ENCODE measurements around the gene TGM2.

TGM2 gene

DNA sequence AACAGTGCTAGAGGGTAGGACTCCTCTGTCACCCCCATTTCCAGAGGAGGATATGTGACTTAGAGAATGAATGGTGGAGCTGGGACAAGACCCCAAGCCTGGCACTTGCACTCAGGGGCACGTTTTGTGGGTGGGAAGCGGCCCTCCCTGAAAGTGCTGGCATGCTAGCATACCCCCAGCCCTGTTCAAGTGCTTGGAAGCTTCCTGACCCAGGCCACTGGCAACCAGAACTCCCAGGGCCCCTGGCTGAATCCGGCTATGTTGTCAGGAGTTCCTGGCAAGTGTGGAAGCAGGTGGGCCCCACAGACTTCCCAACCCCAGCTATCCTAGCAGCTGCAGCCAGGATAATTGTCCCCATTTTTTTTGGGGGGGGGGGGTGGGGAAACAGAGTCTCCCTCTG is 35.6 kb upstream of the TGM2 start:
- in situ Hi-C loops (cut with MboI; ENCODE audit: low sequenced_read_pairs): no loop called here

- in situ Hi-C loops (cut with MboI; ENCODE audit: low sequenced_read_pairs): no loop called here
Measured at GRCh38 chr20:38199501-38200390, 34.7 kb upstream of the TGM2 start.

DNA sequence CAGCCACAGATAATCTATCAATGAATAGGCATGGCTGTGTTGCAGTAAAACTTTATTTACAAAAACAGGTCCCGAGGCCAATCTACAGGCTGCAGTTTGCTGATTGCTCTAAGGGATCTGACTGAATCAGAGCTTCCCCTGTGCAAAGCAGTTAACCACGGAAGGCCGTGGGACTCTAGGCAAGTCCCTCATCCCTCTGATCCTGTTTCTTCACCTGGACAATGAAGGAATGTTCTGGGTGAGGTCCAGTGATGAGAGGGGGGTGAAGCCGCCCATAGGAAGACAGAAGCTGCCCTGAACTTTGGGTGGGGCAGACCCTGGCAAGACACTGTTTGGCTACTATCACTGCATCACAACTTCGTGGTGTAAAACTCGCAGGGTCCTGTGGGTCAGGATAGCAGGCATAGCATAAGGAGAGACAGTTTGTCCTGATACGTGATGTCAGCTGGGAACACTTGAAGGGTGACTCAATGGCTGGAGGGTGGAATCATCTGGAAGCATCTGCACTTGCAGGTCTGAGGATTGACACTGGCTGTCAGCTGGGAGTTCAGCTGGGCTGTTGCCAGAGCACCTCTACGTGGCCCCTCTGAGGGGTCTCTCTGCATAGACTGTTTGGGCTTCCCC is 33.3 kb upstream of the TGM2 start:
- in situ Hi-C loops (cut with MboI; ENCODE audit: low sequenced_read_pairs): no loop called here

DNA sequence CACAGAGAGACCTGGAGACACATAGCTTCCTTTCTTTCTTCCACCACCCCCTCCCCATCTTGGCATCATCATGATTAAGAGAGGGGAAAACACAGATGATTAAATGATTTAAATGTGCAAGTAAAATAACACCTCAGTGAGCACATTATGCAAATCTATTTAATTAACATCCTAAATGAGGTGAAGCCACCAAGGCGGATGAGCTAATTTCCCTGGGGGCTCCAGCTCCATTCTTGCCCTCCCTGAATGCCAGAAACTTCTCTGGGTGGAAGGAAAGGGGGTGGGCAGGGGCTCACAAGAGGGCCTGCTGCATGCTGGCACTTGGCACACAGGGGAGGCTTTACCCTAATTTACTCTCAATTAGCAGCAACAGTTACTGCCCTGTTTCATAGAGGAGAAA is 32.5 kb upstream of the TGM2 start:
- in situ Hi-C loops (cut with MboI; ENCODE audit: low sequenced_read_pairs): no loop called here

DNA sequence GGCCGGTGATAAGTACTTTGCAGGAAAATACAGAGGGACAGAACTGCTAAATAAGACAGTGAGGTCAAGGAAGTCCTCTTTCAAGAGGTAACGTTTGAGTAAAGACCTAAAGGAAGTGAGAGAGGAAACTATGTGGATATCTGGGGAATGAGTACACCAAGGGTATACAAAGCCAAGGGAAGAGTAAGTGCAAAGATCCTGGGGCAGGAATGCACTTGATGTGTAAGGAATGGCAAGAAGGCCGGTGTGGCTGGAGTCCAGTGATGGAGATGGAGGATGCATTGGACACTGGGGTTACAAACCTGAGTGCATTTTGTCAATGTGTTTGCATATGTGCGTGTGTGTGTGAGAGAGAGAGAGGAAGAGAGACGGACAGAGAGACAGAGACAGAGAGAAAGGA is 32.1 kb upstream of the TGM2 start:
- in situ Hi-C loops (cut with MboI; ENCODE audit: low sequenced_read_pairs): no loop called here

DNA sequence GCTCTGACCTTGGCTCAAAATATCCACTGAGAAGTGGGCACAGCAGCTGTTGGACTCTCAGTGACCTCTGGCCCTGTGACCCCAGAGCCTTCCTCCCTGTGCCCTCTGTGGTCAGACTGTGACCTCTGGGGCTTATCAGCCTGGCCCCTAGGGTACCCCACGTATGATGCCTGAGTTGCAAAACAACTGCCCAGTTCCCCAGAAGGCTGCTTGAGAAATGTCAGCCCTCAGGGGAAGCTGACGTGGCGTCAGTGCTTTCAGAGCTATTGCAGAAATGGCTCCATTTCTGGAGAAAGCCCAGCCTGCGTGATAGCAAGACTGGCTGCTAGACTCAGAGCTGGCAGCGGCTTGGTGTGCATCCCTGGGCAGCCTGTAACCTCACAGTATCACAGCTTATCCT is 31.5 kb upstream of the TGM2 start:
- in situ Hi-C loops (cut with MboI; ENCODE audit: low sequenced_read_pairs): no loop called here

DNA sequence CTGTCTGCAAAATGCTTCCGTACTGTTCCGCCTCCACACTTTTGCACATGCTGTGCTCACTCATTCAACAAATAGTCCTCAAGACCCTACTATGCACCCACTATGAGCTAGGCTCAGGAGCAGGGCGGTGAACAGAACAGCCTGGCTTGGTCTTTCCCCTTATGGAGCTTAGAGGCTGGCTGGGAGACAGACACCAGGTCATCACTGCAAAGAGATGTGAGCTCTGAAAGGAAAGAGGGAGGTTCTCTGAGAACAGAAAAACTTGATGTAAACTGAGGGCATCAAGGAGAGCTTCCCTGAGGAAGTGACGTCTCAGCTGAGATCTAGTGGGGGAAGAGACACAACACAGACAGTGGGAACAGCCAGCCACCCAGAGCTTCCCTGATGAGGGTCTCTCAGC is 31.0 kb upstream of the TGM2 start:
- in situ Hi-C loops (cut with MboI; ENCODE audit: low sequenced_read_pairs): no loop called here

GRCh38 chr20:38195521-38195920 is 30.5 kb upstream of the TGM2 start:
- in situ Hi-C loops (cut with MboI; ENCODE audit: low sequenced_read_pairs): no loop called here

DNA sequence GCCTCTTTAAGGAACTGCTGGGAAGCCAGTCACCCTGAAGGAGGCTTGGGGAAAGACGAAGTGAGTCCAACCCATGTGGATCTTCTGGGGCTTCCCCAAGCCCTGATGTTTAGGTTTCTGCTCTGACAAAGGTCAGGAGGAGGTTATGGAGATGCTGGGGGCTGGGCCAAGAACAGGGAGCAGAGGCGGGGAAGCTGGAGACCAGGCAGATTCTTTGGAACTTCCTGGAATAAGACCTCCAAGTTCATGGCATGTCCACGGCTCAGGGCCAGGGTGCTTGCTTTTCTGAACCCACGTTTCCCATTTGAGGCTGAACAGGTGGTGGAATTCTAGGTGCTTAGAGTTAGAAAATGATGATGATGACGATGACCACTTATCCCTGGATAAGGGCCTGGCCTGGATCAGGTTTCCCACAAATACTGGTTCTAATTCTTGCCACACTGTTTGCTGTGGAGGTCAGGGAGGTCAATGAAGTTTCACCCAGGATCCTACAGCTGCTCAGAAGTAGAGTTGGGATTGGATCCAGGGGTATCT is 30.0 kb upstream of the TGM2 start:
- in situ Hi-C loops (cut with MboI; ENCODE audit: low sequenced_read_pairs): no loop called here

- in situ Hi-C loops (cut with MboI; ENCODE audit: low sequenced_read_pairs): no loop called here
Measured at GRCh38 chr20:38193586-38194105, 28.6 kb upstream of the TGM2 start.

DNA sequence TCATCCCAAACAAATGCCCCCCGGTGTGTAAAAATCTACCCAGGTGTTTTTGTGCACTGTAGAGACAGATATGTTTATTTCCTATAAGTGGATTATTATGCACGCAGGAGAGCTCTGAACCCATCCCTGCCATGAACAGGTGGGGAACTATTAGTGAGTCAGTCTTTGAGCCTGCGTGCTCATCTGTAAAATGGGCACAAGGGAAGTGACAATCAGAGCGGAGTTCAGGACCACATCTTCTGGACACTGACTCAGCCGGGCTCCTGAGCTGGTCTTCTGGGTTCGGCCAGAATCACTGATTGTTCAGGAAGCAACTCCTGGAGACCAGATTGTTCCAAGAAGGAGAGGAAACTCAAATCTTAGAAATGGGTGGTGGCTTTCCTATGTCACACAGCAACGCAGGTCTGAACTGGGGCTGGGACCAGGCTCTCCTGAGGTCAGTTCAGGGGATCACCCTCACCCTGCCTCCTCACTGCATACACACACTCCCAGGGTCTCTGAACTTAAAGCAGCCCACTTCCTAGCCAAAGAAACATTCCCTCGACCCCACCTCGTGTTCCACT is 27.3 kb upstream of the TGM2 start:
- in situ Hi-C loops (cut with MboI; ENCODE audit: low sequenced_read_pairs): no loop called here

- in situ Hi-C loops (cut with MboI; ENCODE audit: low sequenced_read_pairs): no loop called here
Measured at GRCh38 chr20:38191654-38192053, 26.6 kb upstream of the TGM2 start.

DNA sequence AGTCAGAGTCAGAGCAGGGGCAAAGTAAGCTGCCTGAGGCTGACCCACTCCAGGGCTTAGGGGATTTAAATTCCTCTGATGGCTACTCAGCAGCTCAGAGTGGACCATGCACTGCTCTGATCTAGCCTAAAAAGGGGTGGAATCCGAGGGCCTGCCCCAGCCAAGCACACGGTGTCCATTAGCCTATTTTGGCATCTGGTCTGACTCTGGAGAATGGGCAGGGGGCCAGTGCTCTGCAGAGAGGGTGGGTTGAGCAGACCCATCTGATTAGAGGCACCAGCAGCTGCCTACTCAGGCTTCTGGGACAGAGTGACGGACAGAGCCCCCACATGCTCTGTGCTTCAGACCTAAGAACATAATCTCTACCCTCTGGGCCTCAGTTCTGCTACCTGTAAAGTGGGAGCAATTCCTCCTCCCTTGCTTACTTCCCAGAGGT is 25.9 kb upstream of the TGM2 start:
- in situ Hi-C loops (cut with MboI; ENCODE audit: low sequenced_read_pairs): no loop called here

DNA sequence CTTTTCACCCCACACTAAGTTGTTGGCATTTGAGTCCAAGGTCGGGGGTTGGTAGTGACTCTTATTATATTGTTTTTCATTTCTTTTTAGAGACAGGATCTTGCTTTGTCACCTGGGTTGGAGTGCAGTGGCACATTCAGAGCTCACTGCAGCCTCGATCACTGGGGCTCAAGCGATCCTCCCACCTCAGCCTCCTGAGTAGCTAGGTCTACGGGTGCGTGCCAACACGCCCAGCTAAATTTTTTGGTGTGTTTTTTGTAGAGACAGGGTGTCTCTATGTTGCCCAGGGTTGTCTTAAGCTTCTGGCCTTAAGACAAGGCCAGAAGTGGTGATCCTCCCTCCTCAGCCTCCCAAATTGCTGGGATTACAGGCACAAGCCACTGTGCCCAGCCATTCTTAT is 25.1 kb upstream of the TGM2 start:
- in situ Hi-C loops (cut with MboI; ENCODE audit: low sequenced_read_pairs): no loop called here

GRCh38 chr20:38187517-38187916 is 22.4 kb upstream of the TGM2 start:
- in situ Hi-C loops (cut with MboI; ENCODE audit: low sequenced_read_pairs): no loop called here

GRCh38 chr20:38186788-38187221 is 21.7 kb upstream of the TGM2 start:
- in situ Hi-C loops (cut with MboI; ENCODE audit: low sequenced_read_pairs): no loop called here

DNA sequence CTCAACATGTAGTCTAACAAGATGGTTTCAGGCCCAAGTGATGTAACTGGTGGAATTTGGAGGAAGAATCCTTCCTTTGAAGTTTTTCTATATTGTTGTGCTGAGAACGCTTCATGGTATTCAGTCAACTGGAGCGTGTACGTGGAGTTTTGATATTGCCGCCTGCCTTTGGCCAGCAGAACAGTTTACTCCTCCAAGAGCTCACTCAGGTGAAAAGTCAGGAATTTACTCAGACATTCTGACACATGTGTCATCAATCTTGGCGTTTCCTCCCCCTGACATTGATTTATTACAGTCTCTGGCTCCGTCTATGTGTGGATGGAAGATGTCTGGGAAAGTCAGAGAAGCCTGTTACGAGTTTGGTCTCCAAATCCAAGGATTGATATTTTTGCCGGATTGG is 19.0 kb upstream of the TGM2 start:
- in situ Hi-C loops (cut with MboI; ENCODE audit: low sequenced_read_pairs): no loop called here

- in situ Hi-C loops (cut with MboI; ENCODE audit: low sequenced_read_pairs): no loop called here
Measured at GRCh38 chr20:38181971-38182370, 16.9 kb upstream of the TGM2 start.

DNA sequence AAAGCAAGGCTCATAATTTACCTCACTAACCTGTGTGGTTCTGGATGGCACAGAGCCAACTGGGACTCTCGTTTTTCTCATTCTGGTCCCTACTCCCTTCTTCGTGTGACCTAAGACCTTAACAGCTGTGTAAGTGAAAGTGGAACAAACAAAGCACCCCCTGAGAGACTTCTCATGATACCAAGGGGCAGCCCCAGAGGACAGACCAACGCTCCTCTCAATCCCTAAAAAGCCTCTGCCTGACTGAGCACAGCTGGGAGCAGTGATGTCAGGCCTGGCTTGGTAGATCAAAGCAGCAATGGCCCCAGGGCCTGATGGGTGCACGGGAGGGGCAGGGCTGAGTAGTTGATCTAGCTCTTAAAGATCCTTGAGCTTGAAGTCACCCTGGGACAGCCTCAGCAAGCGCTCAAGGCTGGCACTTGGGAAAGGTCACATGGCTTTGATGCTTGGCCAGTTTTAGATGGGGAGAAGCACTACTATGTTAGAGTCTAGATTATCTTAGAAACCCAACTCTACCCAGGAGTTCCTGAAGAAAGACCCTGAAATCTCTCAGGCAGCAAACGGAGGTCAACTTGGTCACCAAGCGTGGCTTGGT is 16.2 kb upstream of the TGM2 start:
- in situ Hi-C loops (cut with MboI; ENCODE audit: low sequenced_read_pairs): no loop called here

DNA sequence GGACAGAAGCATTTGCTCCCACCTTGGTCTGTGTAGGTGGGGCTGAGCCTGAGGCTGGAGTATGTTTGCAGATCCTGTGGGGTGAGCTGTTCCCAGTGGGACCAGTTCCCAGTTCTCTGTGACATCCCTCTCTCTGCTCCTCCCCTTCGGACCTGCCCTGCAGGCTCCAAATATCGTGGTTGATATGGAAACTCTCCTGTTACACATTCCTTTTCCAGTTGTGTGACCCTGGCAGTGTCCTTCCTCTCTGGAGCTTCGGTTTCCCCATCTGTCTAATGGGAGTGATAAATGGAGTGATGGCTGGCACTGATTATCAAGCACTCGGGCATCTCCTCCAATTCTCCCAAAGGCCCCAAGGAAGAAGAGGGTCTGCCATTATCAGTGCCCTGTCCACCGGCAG is 15.7 kb upstream of the TGM2 start:
- in situ Hi-C loops (cut with MboI; ENCODE audit: low sequenced_read_pairs): no loop called here

- in situ Hi-C loops (cut with MboI; ENCODE audit: low sequenced_read_pairs): no loop called here
Measured at GRCh38 chr20:38179846-38180245, 14.8 kb upstream of the TGM2 start.

Data from HL-60/S4 (cell line).